WERI-Rb-1 (cell line): ENCODE data around the gene MAMDC2.
A peak's percentile ranks its signal among the peaks of the same experiment; 100 is the strongest.

Source experiments
- DNase-seq: peaks from one replicate; pipeline ENCODE4 v3.0.0-alpha.2; 2020
- H3K27ac ChIP-seq: fragments of 250-450 bp; sonication (Bioruptor Pico); 2 replicates; pipeline ENCODE4 v1.5.1; 2020; ENCODE audit warnings: mild to moderate bottlenecking, moderate library complexity
- H3K27me3 ChIP-seq: fragments of 250-450 bp; sonication (Bioruptor Pico); 2 replicates; pipeline ENCODE4 v1.5.1; 2021; ENCODE audit warnings: mild to moderate bottlenecking, low read depth, moderate library complexity; ENCODE audit not compliant: insufficient read depth, severe bottlenecking
- H3K36me3 ChIP-seq: fragments of 250-450 bp; sonication (Bioruptor Pico); 2 replicates; pipeline ENCODE4 v1.5.1; 2020; ENCODE audit warnings: mild to moderate bottlenecking, moderate library complexity
- H3K4me3 ChIP-seq: 2 replicates; pipeline ENCODE4 v1.5.1; 2011; ENCODE audit warnings: low read depth, mild to moderate bottlenecking, control low read depth, low read length
- H3K9me3 ChIP-seq: fragments of 250-450 bp; sonication (Bioruptor Pico); 2 replicates; pipeline ENCODE4 v1.5.1; 2021; ENCODE audit warnings: mild to moderate bottlenecking, moderate library complexity; ENCODE audit not compliant: severe bottlenecking
- CTCF ChIP-seq: IDR thresholded peaks from 2 replicates; pipeline ENCODE4 v1.5.1; 2011; ENCODE audit warnings: low read depth, mild to moderate bottlenecking, control low read depth, inconsistent platforms, low read length

MAMDC2 gene

GRCh38 chr9:70127036-70127435, 83.4 kb downstream of the MAMDC2 start:
- DNase-seq = no peak
- no peak for TF ChIP-seq CTCF
- H3K27ac ChIP-seq = no peak overlapping the region
- H3K4me3 ChIP-seq = no peak overlapping the region
- no peaks in the 10 kb centered on the region for H3K9me3 ChIP-seq
- H3K27me3 ChIP-seq = no peaks in the 10 kb centered on the region
- no peaks in the 10 kb centered on the region for H3K36me3 ChIP-seq

DNA sequence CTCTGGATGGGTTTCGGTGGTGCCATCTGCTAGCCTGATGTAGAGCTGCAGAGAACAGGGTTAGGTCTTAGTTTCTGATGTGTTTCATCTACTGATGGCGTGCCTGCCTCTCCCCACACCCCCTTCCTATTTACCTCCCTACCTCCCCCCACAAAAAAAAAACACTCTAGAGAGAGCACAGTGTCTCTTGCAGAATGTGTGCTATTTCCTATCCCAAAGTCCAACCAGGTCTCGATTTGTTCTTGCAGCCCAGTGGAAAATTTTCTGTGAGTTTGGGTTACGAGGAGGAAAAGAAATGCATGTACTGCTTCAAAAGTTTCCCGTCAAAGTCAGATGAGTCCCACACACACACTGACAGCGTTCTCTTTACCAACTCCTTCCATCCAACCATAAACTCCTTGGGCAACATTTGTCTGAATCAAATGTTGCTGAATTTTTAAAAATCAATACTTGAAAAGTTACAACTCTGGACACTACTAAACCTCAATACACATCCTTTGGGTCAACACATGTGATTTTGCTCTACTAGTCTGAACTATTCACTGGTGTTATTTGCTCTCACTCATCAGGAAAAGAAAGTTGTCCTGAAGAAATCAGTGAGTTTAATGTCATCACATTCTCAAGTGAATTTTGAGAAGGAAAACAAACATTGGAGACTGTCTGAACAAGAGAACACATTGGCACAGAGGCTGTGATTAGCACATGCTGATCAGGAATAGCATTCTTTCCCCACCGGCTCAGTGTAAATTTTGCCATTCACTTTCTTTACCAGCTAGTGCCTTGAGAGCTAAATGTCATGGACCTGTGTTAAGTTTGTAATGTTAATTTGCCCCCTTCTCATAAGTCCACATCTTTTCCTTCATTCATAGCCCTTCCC, 84.1 kb downstream of the MAMDC2 start:
- DNase-seq = no peak
- no peaks in the 10 kb centered on the region for H3K27me3 ChIP-seq
- no peak overlapping the region for H3K27ac ChIP-seq
- no peak overlapping the region for H3K4me3 ChIP-seq
- no peaks in the 10 kb centered on the region for H3K9me3 ChIP-seq
- TF ChIP-seq CTCF = no peak
- H3K36me3 ChIP-seq = no peaks in the 10 kb centered on the region

- H3K9me3 ChIP-seq = no peaks in the 10 kb centered on the region
- TF ChIP-seq CTCF = no peak
- H3K4me3 ChIP-seq = no peak overlapping the region
- no peak for DNase-seq
- no peaks in the 10 kb centered on the region for H3K27me3 ChIP-seq
- no peaks in the 10 kb centered on the region for H3K36me3 ChIP-seq
- no peak overlapping the region for H3K27ac ChIP-seq
Observed at GRCh38 chr9:70130266-70130665, 86.6 kb downstream of the MAMDC2 start.

GRCh38 chr9:70131296-70131695, 87.6 kb downstream of the MAMDC2 start:
- no peak for DNase-seq
- H3K4me3 ChIP-seq = no peak overlapping the region
- H3K9me3 ChIP-seq = no peaks in the 10 kb centered on the region
- H3K27me3 ChIP-seq = no peaks in the 10 kb centered on the region
- no peak for TF ChIP-seq CTCF
- H3K36me3 ChIP-seq = no peaks in the 10 kb centered on the region
- H3K27ac ChIP-seq = no peak overlapping the region

DNA sequence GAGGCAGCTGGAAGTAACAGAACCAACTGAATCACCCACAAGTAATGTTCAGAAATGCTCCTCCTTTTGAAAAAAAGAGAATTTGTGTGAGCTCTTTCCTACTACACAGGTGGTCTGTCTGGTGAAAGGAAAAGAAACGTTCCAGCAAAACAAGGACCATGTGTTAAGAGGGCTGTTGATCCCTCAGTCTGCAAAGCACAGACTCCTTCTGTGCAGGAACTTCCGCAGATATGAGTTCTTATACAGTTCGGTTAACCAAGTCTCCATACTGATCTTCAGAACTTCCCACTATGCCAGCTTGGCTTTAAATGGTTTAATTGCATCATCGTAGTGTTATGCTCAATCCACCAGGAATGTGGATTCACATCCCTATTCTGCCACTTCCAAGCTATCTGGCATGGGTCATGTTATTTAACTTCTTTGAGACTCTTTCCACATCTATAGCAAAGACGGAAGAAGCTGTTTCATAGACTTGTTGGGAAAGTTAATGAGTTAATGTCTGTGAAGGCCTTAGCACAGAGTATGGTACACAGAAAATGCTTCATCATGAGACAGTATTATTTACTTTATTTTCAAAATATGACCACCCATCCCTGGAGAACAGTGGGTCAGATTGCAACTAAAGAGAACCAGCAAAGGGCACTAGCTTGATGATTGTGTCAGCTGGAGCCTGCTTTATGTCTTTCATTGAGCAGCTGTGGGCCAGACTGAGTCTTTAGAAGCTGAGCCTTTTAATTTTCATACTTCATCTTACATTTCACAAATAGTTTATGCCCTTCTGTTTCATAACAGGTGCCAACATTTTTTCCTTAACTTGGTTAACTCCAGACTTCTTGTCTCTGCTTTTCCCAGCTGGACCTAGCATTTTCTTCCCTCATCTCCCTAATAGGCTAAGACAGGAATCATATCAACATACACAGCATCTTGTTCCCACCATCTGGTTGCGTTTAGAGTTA, 89.9 kb downstream of the MAMDC2 start:
- DNase-seq = peak; percentile 24
- Histone ChIP-seq H3K4me3 (no peak overlapping the region), H3K9me3 (no peaks in the 10 kb centered on the region), H3K27ac (no peak overlapping the region), H3K36me3 (no peaks in the 10 kb centered on the region), H3K27me3 (no peaks in the 10 kb centered on the region)
- TF ChIP-seq CTCF = no peak
